GM18909 (cell line): ENCODE measurements around the gene ESRP2.

Source experiments
- ATAC-seq: cut with Tn5 transposase; IDR thresholded peaks from one replicate; pipeline ENCODE4 v1.9.1; 2021; ENCODE audit warnings: mild to moderate bottlenecking; ENCODE audit not compliant: unreplicated experiment, poor library complexity

The ESRP2 gene

DNA sequence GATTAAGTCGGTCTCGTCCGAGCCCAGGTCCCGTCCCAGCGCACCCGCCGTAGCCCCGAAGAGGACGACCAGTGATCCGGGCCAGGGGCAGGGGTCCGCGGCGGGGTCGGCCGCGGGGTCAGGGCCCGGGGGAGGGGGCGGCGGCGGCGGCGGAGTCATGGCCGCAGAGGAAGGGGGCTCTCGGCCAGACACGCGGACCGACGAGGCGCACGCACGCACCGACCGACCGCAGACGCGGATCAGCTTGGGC lies at the start of gene ESRP2:
ESRP2 (minus strand) TSS at position 241 of the 250 bp plus-strand sequence; CDS start at position 159, 82 bp downstream.
- ATAC-seq, result no peak

- ATAC-seq, result no peak
Observed at GRCh38 chr16:68285683-68286082, 49.8 kb upstream of the ESRP2 start.

- ATAC-seq, result peak; percentile 51
Observed at GRCh38 chr16:68284847-68285246, 48.9 kb upstream of the ESRP2 start.

- peak; percentile 44 for ATAC-seq
Observed at GRCh38 chr16:68283801-68284598, 48.1 kb upstream of the ESRP2 start.

DNA sequence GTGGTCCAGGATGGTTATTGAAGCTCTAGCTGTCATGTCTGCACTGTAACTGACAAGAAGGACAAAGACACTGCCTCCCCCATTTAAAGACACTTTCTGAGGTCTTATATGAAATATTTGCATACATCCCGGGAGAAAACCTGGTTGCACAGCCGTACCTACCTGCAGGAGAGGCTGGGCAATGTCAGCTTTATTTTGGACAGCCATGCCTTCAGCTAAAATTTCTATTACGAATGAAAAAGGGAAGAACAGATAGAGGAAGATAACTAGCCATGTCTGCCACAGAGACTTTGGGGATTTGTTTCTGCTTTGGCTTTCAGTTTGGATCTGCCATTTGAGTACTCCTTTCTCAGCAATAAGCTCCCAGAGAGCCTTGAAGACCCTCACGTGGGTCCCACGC lies 47.4 kb upstream of the ESRP2 start:
- ATAC-seq, result no peak

DNA sequence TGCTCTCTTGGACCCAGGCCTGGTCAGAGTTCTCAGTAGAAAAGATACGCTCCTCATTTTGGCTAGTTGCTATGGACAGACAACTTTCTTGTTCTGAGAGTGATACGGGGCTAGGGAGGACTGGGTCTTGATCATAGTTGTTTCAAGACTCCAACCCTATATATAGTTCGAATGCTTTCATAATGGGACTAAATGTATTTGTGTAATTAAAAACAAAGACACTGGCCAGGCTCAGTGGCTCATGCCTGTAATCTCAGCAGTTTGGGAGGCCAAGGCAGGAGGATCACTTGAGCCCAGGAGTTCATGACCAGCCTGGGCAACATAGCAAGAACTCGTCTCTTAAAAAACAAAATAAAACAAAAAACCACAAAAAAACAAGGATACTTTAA lies 46.1 kb upstream of the ESRP2 start:
- no peak for ATAC-seq

- no peak for ATAC-seq
Observed at GRCh38 chr16:68281368-68282063, 45.6 kb upstream of the ESRP2 start.

DNA sequence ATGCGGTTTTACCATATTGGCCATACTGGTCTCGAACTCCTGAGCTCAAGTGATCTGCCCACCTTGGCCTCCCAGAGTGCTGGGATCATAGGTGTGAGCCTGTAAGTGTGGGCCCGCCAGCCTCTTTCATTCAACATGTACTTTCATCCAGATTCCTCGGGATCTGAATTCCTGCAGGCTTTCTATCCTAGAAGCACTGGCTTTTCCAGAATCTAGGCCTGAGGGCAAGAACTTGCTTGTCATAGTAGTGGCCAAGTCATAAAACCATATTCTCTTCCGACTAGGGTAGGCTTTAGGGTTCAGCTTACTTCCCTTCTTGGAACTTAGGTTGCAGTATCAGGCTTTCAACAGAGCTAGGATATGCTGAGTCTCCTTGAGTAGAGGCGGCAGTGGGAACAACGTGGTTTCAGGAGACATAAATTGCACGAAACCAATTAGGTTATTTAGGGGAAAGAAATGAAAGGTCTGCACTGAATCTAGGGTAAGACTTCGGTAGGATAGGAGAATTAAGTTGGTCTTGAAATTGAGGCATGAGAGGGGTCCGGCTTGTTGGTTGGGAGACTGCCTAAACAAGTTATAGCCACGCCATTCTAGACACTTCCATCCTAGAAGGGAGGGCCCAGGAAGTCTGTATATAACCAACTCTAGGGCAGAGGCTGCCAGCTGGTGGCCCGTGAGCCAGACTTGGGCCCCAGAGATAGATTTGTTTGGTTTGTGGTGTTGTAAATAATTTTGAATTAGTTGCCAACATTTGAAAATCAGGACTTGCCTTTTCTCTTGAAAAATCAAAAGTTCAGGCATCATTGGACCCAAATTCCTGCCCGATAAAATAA lies 44.0 kb upstream of the ESRP2 start:
- no peak for ATAC-seq

- no peak for ATAC-seq
Observed at GRCh38 chr16:68276223-68276622, 40.3 kb upstream of the ESRP2 start.

DNA sequence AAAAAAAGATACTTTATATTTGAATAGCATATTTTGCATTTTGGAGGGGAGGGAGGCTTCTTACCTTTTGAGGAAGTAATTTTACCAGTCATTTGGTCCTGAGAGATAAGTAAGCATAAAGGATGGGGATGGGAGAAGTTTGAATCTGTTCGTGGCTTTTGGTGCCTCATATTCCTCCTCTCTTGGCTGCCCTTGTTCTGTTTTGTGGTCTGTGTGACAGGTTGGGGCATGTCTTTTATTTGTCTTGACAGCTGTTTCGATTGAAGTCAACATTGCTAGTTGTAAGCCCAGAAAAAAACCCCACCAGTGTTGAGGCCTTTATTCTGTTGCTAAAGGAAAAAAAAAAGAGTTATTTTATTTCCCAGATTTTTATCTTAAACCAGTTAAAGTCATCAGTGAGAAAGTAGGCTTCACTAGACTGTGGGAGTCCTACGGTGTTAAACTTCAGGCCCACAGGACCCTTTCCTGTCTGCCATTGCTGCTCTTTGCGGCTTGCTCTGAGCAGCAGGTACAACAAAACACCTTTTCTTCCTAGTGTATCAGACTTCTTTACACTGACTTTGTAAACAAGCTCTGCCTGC lies 39.8 kb upstream of the ESRP2 start:
- no peak for ATAC-seq

GRCh38 chr16:68274441-68274840 lies 38.5 kb upstream of the ESRP2 start:
- no peak for ATAC-seq

- ATAC-seq, result no peak
Observed at GRCh38 chr16:68273896-68274295, 38.0 kb upstream of the ESRP2 start.

DNA sequence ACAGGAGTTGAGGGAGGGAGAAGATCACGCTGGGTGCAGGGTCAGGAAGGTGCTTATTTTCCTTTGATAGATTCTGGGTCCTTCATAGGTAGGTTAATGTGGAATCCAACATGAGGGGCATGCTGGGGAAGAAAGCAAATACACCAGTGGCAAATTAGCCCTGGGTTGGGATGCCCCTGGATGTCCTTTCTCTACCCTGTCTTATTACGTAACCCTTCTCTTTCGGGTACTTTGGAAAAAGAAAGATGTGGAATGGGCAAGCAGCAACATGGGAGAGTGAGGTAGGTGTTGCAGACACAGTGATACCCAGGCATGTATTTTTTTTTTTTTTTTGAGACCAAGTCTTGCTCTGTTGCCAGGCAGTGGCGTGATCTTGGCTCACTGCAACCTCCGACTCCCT lies 37.5 kb upstream of the ESRP2 start:
- no peak for ATAC-seq

DNA sequence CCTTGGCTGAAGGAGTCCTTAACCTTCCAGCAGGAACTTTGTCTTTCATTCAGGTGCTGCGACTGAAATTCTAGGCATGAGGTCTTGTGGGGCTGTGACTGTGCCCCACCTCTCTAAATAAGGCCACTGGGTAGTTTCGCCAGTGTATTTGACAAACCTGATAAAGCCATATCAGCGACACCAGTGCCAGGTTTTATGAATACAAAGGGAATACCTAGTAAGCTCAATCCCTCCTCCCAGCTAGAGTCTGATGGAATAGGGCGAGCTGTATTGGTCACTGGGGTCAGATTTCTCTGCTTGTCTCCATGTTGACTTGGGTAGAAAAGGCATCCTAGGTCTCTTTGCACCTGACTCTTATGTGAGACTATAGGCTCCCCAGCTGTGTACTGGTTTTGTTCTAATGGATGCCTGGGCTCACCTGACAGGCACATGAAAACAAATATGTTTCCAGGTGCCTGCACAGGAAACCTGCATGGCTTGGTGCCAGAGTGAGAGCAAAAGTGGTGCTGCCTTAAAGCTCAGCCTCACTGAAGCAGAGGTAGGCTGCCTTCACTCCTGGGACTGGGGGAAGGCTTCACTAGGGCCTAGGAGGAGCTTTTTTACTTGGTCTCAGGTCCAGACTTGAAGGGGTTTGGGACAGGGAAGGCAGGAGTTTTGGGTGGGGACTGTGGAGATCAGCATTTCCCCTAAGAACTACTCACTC lies 36.7 kb upstream of the ESRP2 start:
- no peak for ATAC-seq

DNA sequence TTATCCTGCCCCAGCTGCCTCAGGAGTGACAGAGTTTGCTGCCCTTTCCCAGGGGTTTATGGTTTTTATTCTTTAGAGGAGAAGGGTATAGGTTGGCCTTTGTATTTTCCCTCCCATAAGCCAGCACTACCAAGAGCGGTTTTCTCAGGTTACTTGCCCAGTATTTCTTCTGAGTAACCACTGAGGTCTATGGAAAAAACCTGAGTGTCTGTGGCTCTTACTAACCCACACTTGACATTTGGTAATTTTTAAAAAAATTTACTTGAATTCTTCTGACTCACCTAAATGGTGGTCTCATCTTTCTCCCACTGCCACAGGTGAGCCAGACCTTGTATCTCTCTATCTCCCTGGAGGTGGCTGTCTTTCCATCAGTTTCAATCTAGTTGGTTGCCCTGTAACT lies 34.4 kb upstream of the ESRP2 start:
- no peak for ATAC-seq

GRCh38 chr16:68269793-68270192 lies 33.9 kb upstream of the ESRP2 start:
- ATAC-seq, result no peak

DNA sequence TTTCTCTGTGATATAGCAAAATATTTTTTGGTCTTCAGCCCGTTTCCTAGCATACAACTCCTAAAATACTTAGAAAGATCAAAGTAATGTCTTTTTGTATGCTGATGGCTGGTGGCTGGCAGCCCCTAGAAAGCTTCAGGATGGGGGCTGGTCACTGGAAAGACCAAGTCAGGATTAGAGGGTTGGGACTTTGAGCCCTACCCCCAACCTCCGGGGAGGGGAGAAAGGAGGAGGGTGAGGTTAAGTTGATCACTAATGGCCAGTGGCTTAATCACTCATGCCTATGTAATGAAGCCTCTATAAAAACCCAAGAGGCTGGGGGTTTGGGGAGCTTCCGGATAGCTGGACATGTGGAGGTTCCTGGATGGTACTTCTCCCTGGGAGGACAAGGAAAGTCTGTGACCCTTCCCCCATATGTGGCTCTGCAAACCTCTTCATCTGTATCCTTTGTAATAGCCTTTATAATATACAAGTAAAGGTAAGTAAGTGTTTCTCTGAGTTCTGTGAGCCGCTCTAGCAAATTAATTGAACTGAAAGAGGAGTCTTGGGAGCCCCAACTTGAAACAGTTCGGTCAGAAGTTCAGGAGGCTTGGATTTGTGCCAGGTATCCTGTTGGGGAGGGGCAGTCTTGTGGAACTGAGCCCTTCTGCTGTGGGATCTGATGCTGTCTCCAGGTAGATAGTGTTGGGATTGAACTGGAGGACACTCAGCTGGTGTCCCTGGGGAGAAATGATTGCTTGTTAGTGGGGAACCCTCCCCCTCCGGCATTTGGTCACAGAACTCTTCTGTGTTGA lies 31.9 kb upstream of the ESRP2 start:
- ATAC-seq, result no peak

GRCh38 chr16:68265078-68265920 lies 29.4 kb upstream of the ESRP2 start:
- peak; percentile 20 for ATAC-seq
